Measurements from ENCODE around the gene PSMA8.
A peak's percentile ranks its signal among the peaks of the same experiment; 100 is the strongest.
"Not testable (repeated sequence)": the region's sequence is repeated elsewhere in the genome, so short reads cannot be mapped to it uniquely, and the experiment has no call there.

Gene PSMA8

GRCh38 chr18:26128192-26128591 lies 5.5 kb upstream of the PSMA8 start:
- not testable (repeated sequence) for H3K27me3 Mint-ChIP-seq; H3K4me3 Mint-ChIP-seq; H3K36me3 Mint-ChIP-seq; H3K9me3 Mint-ChIP-seq (ENCODE audit: low read depth); H3K4me1 Mint-ChIP-seq (ENCODE audit: low read depth); H3K27ac Mint-ChIP-seq

- Mint-ChIP-seq H3K27ac (peak overlapping the region; percentile 81), H3K36me3 (no peaks in the 10 kb centered on the region), H3K4me3 (peak overlapping the region; percentile 82), H3K27me3 (no peaks in the 10 kb centered on the region), H3K4me1 (ENCODE audit: low read depth) (peaks cover 5% of the 10 kb centered on the region), H3K9me3 (ENCODE audit: low read depth) (no peaks in the 10 kb centered on the region)
These were observed 438 bp downstream of the PSMA8 start for GRCh38 chr18:26134107-26134506.

- Mint-ChIP-seq H3K4me3 (no peak overlapping the region), H3K9me3 (ENCODE audit: low read depth) (no peaks in the 10 kb centered on the region), H3K4me1 (ENCODE audit: low read depth) (peaks cover 5% of the 10 kb centered on the region), H3K36me3 (peaks cover 2% of the 10 kb centered on the region), H3K27ac (no peak overlapping the region), H3K27me3 (no peaks in the 10 kb centered on the region)
These were observed 1.9 kb downstream of the PSMA8 start for GRCh38 chr18:26135548-26135947.

- Mint-ChIP-seq H3K4me3 (no peak overlapping the region), H3K4me1 (ENCODE audit: low read depth) (no peaks in the 10 kb centered on the region), H3K27me3 (no peaks in the 10 kb centered on the region), H3K9me3 (ENCODE audit: low read depth) (no peaks in the 10 kb centered on the region), H3K36me3 (no peaks in the 10 kb centered on the region), H3K27ac (no peak overlapping the region)
These were observed 23.7 kb downstream of the PSMA8 start for GRCh38 chr18:26157326-26157725.

GRCh38 chr18:26159353-26159752 lies 25.7 kb downstream of the PSMA8 start:
- Mint-ChIP-seq H3K9me3 (ENCODE audit: low read depth) (no peaks in the 10 kb centered on the region), H3K4me1 (ENCODE audit: low read depth) (no peaks in the 10 kb centered on the region), H3K27me3 (no peaks in the 10 kb centered on the region), H3K4me3 (no peak overlapping the region), H3K27ac (no peak overlapping the region), H3K36me3 (no peaks in the 10 kb centered on the region)

GRCh38 chr18:26164571-26164970 lies 30.9 kb downstream of the PSMA8 start:
- no peak overlapping the region for H3K27ac Mint-ChIP-seq
- H3K9me3 Mint-ChIP-seq (ENCODE audit: low read depth): no peaks in the 10 kb centered on the region
- no peak overlapping the region for H3K4me3 Mint-ChIP-seq
- H3K36me3 Mint-ChIP-seq: no peaks in the 10 kb centered on the region
- no peaks in the 10 kb centered on the region for H3K4me1 Mint-ChIP-seq (ENCODE audit: low read depth)
- no peaks in the 10 kb centered on the region for H3K27me3 Mint-ChIP-seq

- H3K27me3 Mint-ChIP-seq; H3K36me3 Mint-ChIP-seq; H3K9me3 Mint-ChIP-seq (ENCODE audit: low read depth); H3K27ac Mint-ChIP-seq; H3K4me1 Mint-ChIP-seq (ENCODE audit: low read depth); H3K4me3 Mint-ChIP-seq: not testable (repeated sequence)
These were observed 33.9 kb downstream of the PSMA8 start for GRCh38 chr18:26167592-26167991.

- peaks cover 10% of the 10 kb centered on the region for H3K4me1 Mint-ChIP-seq (ENCODE audit: low read depth)
- no peaks in the 10 kb centered on the region for H3K36me3 Mint-ChIP-seq
- H3K27ac Mint-ChIP-seq: no peak overlapping the region
- H3K27me3 Mint-ChIP-seq: no peaks in the 10 kb centered on the region
- no peak overlapping the region for H3K4me3 Mint-ChIP-seq
- H3K9me3 Mint-ChIP-seq (ENCODE audit: low read depth): no peaks in the 10 kb centered on the region
These were observed 41.8 kb downstream of the PSMA8 start for GRCh38 chr18:26175481-26175880.

- H3K27ac Mint-ChIP-seq: no peak overlapping the region
- no peaks in the 10 kb centered on the region for H3K36me3 Mint-ChIP-seq
- no peak overlapping the region for H3K4me3 Mint-ChIP-seq
- no peaks in the 10 kb centered on the region for H3K27me3 Mint-ChIP-seq
- no peaks in the 10 kb centered on the region for H3K9me3 Mint-ChIP-seq (ENCODE audit: low read depth)
- H3K4me1 Mint-ChIP-seq (ENCODE audit: low read depth): peaks cover 10% of the 10 kb centered on the region
These were observed 42.5 kb downstream of the PSMA8 start for GRCh38 chr18:26176134-26176533.

- no peak overlapping the region for H3K27ac Mint-ChIP-seq
These were observed 47.7 kb downstream of the PSMA8 start for GRCh38 chr18:26181343-26181826.

GRCh38 chr18:26183395-26184112 lies 49.9 kb downstream of the PSMA8 start:
- H3K4me3 Mint-ChIP-seq: no peak overlapping the region
- no peaks in the 10 kb centered on the region for H3K36me3 Mint-ChIP-seq
- no peak overlapping the region for H3K27ac Mint-ChIP-seq
- H3K9me3 Mint-ChIP-seq (ENCODE audit: low read depth): peaks cover 3% of the 10 kb centered on the region
- peaks cover 3% of the 10 kb centered on the region for H3K4me1 Mint-ChIP-seq (ENCODE audit: low read depth)
- H3K27me3 Mint-ChIP-seq: no peaks in the 10 kb centered on the region

More at GRCh38 chr18:26181343-26181826, 47.7 kb downstream of the PSMA8 start:
- Mint-ChIP-seq H3K4me1 (ENCODE audit: low read depth) (peaks cover 3% of the 10 kb centered on the region), H3K4me3 (no peak overlapping the region), H3K27me3 (no peaks in the 10 kb centered on the region), H3K9me3 (ENCODE audit: low read depth) (no peaks in the 10 kb centered on the region), H3K36me3 (no peaks in the 10 kb centered on the region)

- H3K36me3 Mint-ChIP-seq: no peaks in the 10 kb centered on the region
- no peak overlapping the region for H3K27ac Mint-ChIP-seq
- H3K4me1 Mint-ChIP-seq (ENCODE audit: low read depth): peaks cover 13% of the 10 kb centered on the region
- peaks cover 3% of the 10 kb centered on the region for H3K9me3 Mint-ChIP-seq (ENCODE audit: low read depth)
- no peak overlapping the region for H3K4me3 Mint-ChIP-seq
- no peaks in the 10 kb centered on the region for H3K27me3 Mint-ChIP-seq
These were observed 51.6 kb downstream of the PSMA8 start for GRCh38 chr18:26185267-26185666.

GRCh38 chr18:26190506-26190905 lies 56.8 kb downstream of the PSMA8 start:
- peak overlapping the region; percentile 77 for H3K4me3 Mint-ChIP-seq
- peaks cover 23% of the 10 kb centered on the region for H3K4me1 Mint-ChIP-seq (ENCODE audit: low read depth)
- peaks cover 3% of the 10 kb centered on the region for H3K9me3 Mint-ChIP-seq (ENCODE audit: low read depth)
- no peaks in the 10 kb centered on the region for H3K27me3 Mint-ChIP-seq
- H3K27ac Mint-ChIP-seq: peak overlapping the region; percentile 75
- H3K36me3 Mint-ChIP-seq: no peaks in the 10 kb centered on the region

- H3K9me3 Mint-ChIP-seq (ENCODE audit: low read depth): peaks cover 3% of the 10 kb centered on the region
- H3K36me3 Mint-ChIP-seq: no peaks in the 10 kb centered on the region
- H3K27me3 Mint-ChIP-seq: no peaks in the 10 kb centered on the region
- H3K27ac Mint-ChIP-seq: no peak overlapping the region
- H3K4me1 Mint-ChIP-seq (ENCODE audit: low read depth): peaks cover 23% of the 10 kb centered on the region
- no peak overlapping the region for H3K4me3 Mint-ChIP-seq
These were observed 58.6 kb downstream of the PSMA8 start for GRCh38 chr18:26192233-26192632.

GRCh38 chr18:26196605-26197004 lies 62.9 kb downstream of the PSMA8 start:
- Mint-ChIP-seq H3K27me3 (no peaks in the 10 kb centered on the region), H3K9me3 (ENCODE audit: low read depth) (no peaks in the 10 kb centered on the region), H3K4me3 (no peak overlapping the region), H3K36me3 (no peaks in the 10 kb centered on the region), H3K4me1 (ENCODE audit: low read depth) (peaks cover 5% of the 10 kb centered on the region), H3K27ac (no peak overlapping the region)

GRCh38 chr18:26202001-26202400 lies 68.3 kb downstream of the PSMA8 start:
- not testable (repeated sequence) for H3K4me3 Mint-ChIP-seq; H3K4me1 Mint-ChIP-seq (ENCODE audit: low read depth); H3K27me3 Mint-ChIP-seq; H3K9me3 Mint-ChIP-seq (ENCODE audit: low read depth); H3K36me3 Mint-ChIP-seq; H3K27ac Mint-ChIP-seq
